22Rv1 (cell line): Measurements from ENCODE around the gene HHIP.

Experiments
- CTCF ChIP-seq: fragments of 450-650 bp; IDR thresholded peaks from 2 replicates; pipeline ENCODE4 v1.5.1; 2017; ENCODE audit warnings: mild to moderate bottlenecking
- ZFX ChIP-seq: fragments of 450-650 bp; IDR thresholded peaks from 2 replicates; pipeline ENCODE4 v1.6.1; 2017; ENCODE audit warnings: antibody characterized with exemption, borderline replicate concordance

- no peak for TF ChIP-seq CTCF
- no peak for TF ChIP-seq ZFX
Measured at GRCh38 chr4:144648042-144648441, 2.1 kb downstream of the HHIP start.
